HG03025 (cell line): ENCODE results near the gene NBPF12.
A peak's percentile ranks its signal among the peaks of the same experiment; 100 is the strongest.
"Not testable (repeated sequence)": the region's sequence is repeated elsewhere in the genome, so short reads cannot be mapped to it uniquely, and the experiment has no call there.

Experiments used
- ATAC-seq: cut with Tn5 transposase; IDR thresholded peaks from one replicate; pipeline ENCODE4 v1.9.1; 2021; ENCODE audit warnings: mild to moderate bottlenecking, moderate library complexity; ENCODE audit not compliant: unreplicated experiment, low FRiP score

The NBPF12 gene

GRCh38 chr1:146938242-146938902, at the start of gene NBPF12:
Gene NBPF12, plus strand, starts transcription at chr1:146938324. Its CDS starts 21,820 bp downstream, at chr1:146960144.
- peak; percentile 80 for ATAC-seq

GRCh38 chr1:146891355-146891754, 46.8 kb upstream of the NBPF12 start:
- ATAC-seq, result not testable (repeated sequence)

- ATAC-seq, result not testable (repeated sequence)
Observed at GRCh38 chr1:146892331-146892730, 45.8 kb upstream of the NBPF12 start.

GRCh38 chr1:146907565-146908261, 30.4 kb upstream of the NBPF12 start:
- not testable (repeated sequence) for ATAC-seq

GRCh38 chr1:146912975-146913374, 25.1 kb upstream of the NBPF12 start:
- ATAC-seq, result not testable (repeated sequence)

- ATAC-seq, result not testable (repeated sequence)
Observed at GRCh38 chr1:146920811-146921210, 17.3 kb upstream of the NBPF12 start.

GRCh38 chr1:146922614-146923013, 15.5 kb upstream of the NBPF12 start:
- ATAC-seq, result not testable (repeated sequence)

- ATAC-seq, result not testable (repeated sequence)
Observed at GRCh38 chr1:146924106-146924505, 14.0 kb upstream of the NBPF12 start.

GRCh38 chr1:146926413-146926812, 11.7 kb upstream of the NBPF12 start:
- not testable (repeated sequence) for ATAC-seq

- not testable (repeated sequence) for ATAC-seq
Observed at GRCh38 chr1:146930225-146930624, 7.9 kb upstream of the NBPF12 start.

GRCh38 chr1:146934390-146935223, 3.5 kb upstream of the NBPF12 start:
- not testable (repeated sequence) for ATAC-seq

GRCh38 chr1:146937462-146937861, 662 bp upstream of the NBPF12 start:
- ATAC-seq, result not testable (repeated sequence)

GRCh38 chr1:146938927-146939786, 1.0 kb downstream of the NBPF12 start:
- ATAC-seq, result peak; percentile 28

GRCh38 chr1:146940293-146940692, 2.2 kb downstream of the NBPF12 start:
- not testable (repeated sequence) for ATAC-seq

GRCh38 chr1:146943342-146943886, 5.3 kb downstream of the NBPF12 start:
- not testable (repeated sequence) for ATAC-seq

GRCh38 chr1:146948127-146948526, 10.0 kb downstream of the NBPF12 start:
- not testable (repeated sequence) for ATAC-seq

- not testable (repeated sequence) for ATAC-seq
Observed at GRCh38 chr1:146964340-146964739, 26.2 kb downstream of the NBPF12 start.

GRCh38 chr1:146966351-146966750, 28.2 kb downstream of the NBPF12 start:
- not testable (repeated sequence) for ATAC-seq

- ATAC-seq, result not testable (repeated sequence)
Observed at GRCh38 chr1:146970656-146971055, 32.5 kb downstream of the NBPF12 start.

GRCh38 chr1:146972681-146973080, 34.6 kb downstream of the NBPF12 start:
- not testable (repeated sequence) for ATAC-seq
